Small intestine (tissue), 7 donors: Measurements from ENCODE around the gene PRM1. TPM values are rescaled to one million over a fixed set of nuclear protein-coding genes. Genes with fewer than 3 reads are reported as not detected.

Experiments
- DNase-seq, 2 donors: peaks; one replicate each; pipeline versions ENCODE4 v3.0.0 to v3.0.0-alpha.2; 2013
- FAIRE-seq: peaks from 2 replicates; lab custom pipeline; 2012; peaks lifted over from hg19 to GRCh38; lab: Jason Lieb, UNC
- H3K27ac ChIP-seq, 3 donors: one replicate each; pipeline ENCODE4 v1.5.1; 2013; ENCODE audit warnings: low read length in 2 of 3, mild to moderate bottlenecking in 2 of 3, control low read depth in 1 of 3, inconsistent platforms in 1 of 3, low read depth in 1 of 3, moderate library complexity in 1 of 3
- H3K27me3 ChIP-seq, 3 donors: one replicate each; pipeline ENCODE4 v1.6.1; 2013; ENCODE audit warnings: low read length in 3 of 3, inconsistent platforms in 1 of 3; ENCODE audit not compliant: control insufficient read depth in 3 of 3, insufficient read depth in 3 of 3
- H3K36me3 ChIP-seq, 3 donors: one replicate each; pipeline ENCODE4 v1.6.1; 2013; ENCODE audit warnings: low read length in 3 of 3, inconsistent platforms in 1 of 3, low read depth in 1 of 3, mild to moderate bottlenecking in 1 of 3, moderate library complexity in 1 of 3; ENCODE audit not compliant: control insufficient read depth in 3 of 3, insufficient read depth in 2 of 3
- H3K4me1 ChIP-seq, 3 donors: one replicate each; pipeline ENCODE4 v1.6.1; 2013; ENCODE audit warnings: low read length in 2 of 3, inconsistent platforms in 1 of 3, low read depth in 1 of 3, mild to moderate bottlenecking in 1 of 3, moderate library complexity in 1 of 3; ENCODE audit not compliant: control insufficient read depth in 3 of 3, insufficient read depth in 2 of 3
- H3K4me3 ChIP-seq, 3 donors: one replicate each; pipeline ENCODE4 v1.5.1; 2013; ENCODE audit warnings: low read length in 3 of 3, control low read depth in 1 of 3, inconsistent platforms in 1 of 3, low read depth in 1 of 3, mild to moderate bottlenecking in 1 of 3, moderate library complexity in 1 of 3
- H3K9me3 ChIP-seq, 2 donors: one replicate each; pipeline ENCODE4 v1.6.1; 2013; ENCODE audit warnings: low read depth in 1 of 2, low read length in 1 of 2; ENCODE audit not compliant: control insufficient read depth in 2 of 2, insufficient read depth in 1 of 2
- WGBS, 3 donors: extraction: QIAGEN DNeasy Blood & Tissue Kit; methylation state at CpG; one replicate each; pipeline ENCODE4 v1.1.7; 2013; 5-methylcytosine and 5-hydroxymethylcytosine counted together
- polyA plus RNA-seq, 4 donors: library from polyadenylated mRNA; stranded (reverse) in 3 of 4; unstranded in 1 of 4; fragments of 200-250 nt in 3 of 4; fragments of 120-200 nt in 1 of 4; gene quantifications; one replicate each; pipeline versions ENCODE4 v1.2.1 to v1.2.3, GENCODE V29; 2013
- donor health status: healthy with polysubstance abuse.
- donor health status: control.
- donor health status: control.
- donor health status: Bipolar disorder and iron deficiency.
- donor health status: healthy.

The PRM1 gene
- polyA plus RNA-seq, 4 donors = not detected

GRCh38 chr16:11262915-11263314 is 18.2 kb downstream of the PRM1 start:
- no peaks in the 10 kb centered on the region for H3K36me3 ChIP-seq
- FAIRE-seq (no peak), DNase-seq (no peak)
- H3K4me3 ChIP-seq = no peak overlapping the region
- WGBS, 3 donors = 44 to 80% (median 62%) methylated on average over 8 of the region's 8 CpGs
- no peaks in the 10 kb centered on the region for H3K4me1 ChIP-seq
- H3K27ac ChIP-seq = no peak overlapping the region
- H3K9me3 ChIP-seq = no peaks in the 10 kb centered on the region
- H3K27me3 ChIP-seq = no peaks in the 10 kb centered on the region

- Histone ChIP-seq H3K4me1 (peaks cover 0 to 10% (median 2%) of the 10 kb centered on the region in 3 donors), H3K27ac (no peak overlapping the region), H3K36me3 (no peaks in the 10 kb centered on the region), H3K27me3 (no peaks in the 10 kb centered on the region), H3K9me3 (no peaks in the 10 kb centered on the region), H3K4me3 (no peak overlapping the region)
- WGBS, 3 donors = 81 to 85% (median 81%) methylated on average over 3 of the region's 3 CpGs
- no peak for DNase-seq
- no peak for FAIRE-seq
Measured at GRCh38 chr16:11260596-11260966, 20.5 kb downstream of the PRM1 start.

GRCh38 chr16:11259655-11260595 is 21.2 kb downstream of the PRM1 start:
- peak overlapping the region in 1 of 3 donors; percentile 79 for H3K27ac ChIP-seq
- H3K36me3 ChIP-seq = peaks cover 0 to 1% (median 0%) of the 10 kb centered on the region in 3 donors
- FAIRE-seq (no peak), DNase-seq (no peak)
- no peak overlapping the region for H3K4me3 ChIP-seq
- peaks cover 0 to 10% (median 2%) of the 10 kb centered on the region in 3 donors for H3K4me1 ChIP-seq
- H3K9me3 ChIP-seq = no peaks in the 10 kb centered on the region
- WGBS, 3 donors = 87 to 92% (median 91%) methylated on average over 12 of the region's 12 CpGs
- peaks cover 0 to under 1% (median 0%) of the 10 kb centered on the region in 3 donors for H3K27me3 ChIP-seq

- Histone ChIP-seq H3K9me3 (no peaks in the 10 kb centered on the region), H3K4me1 (peaks cover 0 to 10% (median 2%) of the 10 kb centered on the region in 3 donors), H3K4me3 (no peak overlapping the region), H3K27me3 (peaks cover 0 to 11% (median 0%) of the 10 kb centered on the region in 3 donors), H3K36me3 (peaks cover 0 to 2% (median 2%) of the 10 kb centered on the region in 3 donors), H3K27ac (peak overlapping the region in 2 of 3 donors; percentile 63 to 79)
- WGBS, 3 donors = 21 to 31% (median 21%) methylated on average over 15 of the region's 15 CpGs
- no peak for FAIRE-seq
- DNase-seq = peak in 1 of 2 donors; percentile 79
Measured at GRCh38 chr16:11258553-11259492, 22.3 kb downstream of the PRM1 start.

GRCh38 chr16:11257131-11257938 is 23.8 kb downstream of the PRM1 start:
- DNase-seq (peak; percentile 85 to 88), FAIRE-seq (no peak)
- Histone ChIP-seq H3K9me3 (no peaks in the 10 kb centered on the region), H3K36me3 (peaks cover 0 to 9% (median 2%) of the 10 kb centered on the region in 3 donors), H3K27me3 (peaks cover 0 to 11% (median 0%) of the 10 kb centered on the region in 3 donors), H3K27ac (peak overlapping the region; percentile 96 to 98 (median 97)), H3K4me1 (peaks cover 0 to 10% (median 2%) of the 10 kb centered on the region in 3 donors), H3K4me3 (peak overlapping the region; percentile 12 to 91 (median 81))
- WGBS, 3 donors = 16 to 24% (median 20%) methylated on average over 20 to 21 of the region's 21 CpGs

- peaks cover 0 to 9% (median 2%) of the 10 kb centered on the region in 3 donors for H3K36me3 ChIP-seq
- FAIRE-seq (no peak), DNase-seq (peak in 1 of 2 donors; percentile 69)
- H3K4me3 ChIP-seq = peak overlapping the region; percentile 81 to 93 (median 91)
- H3K4me1 ChIP-seq = peaks cover 0 to 10% (median 2%) of the 10 kb centered on the region in 3 donors
- H3K9me3 ChIP-seq = no peaks in the 10 kb centered on the region
- WGBS, 3 donors = 0 to 1% (median 0%) methylated on average over 23 to 32 of the region's 32 CpGs
- peaks cover 0 to 11% (median 0%) of the 10 kb centered on the region in 3 donors for H3K27me3 ChIP-seq
- H3K27ac ChIP-seq = peak overlapping the region; percentile 96 to 98 (median 97)
Measured at GRCh38 chr16:11256661-11257130, 24.4 kb downstream of the PRM1 start.

GRCh38 chr16:11255737-11256660 is 25.1 kb downstream of the PRM1 start, which contains the start of gene SOCS1:
Gene SOCS1, minus strand, starts transcription at chr16:11256204. Its CDS starts 726 bp downstream, at chr16:11255478.
- Histone ChIP-seq H3K9me3 (no peaks in the 10 kb centered on the region), H3K4me3 (peak within 1 kb of the TSS; percentile 81 to 93 (median 91)), H3K4me1 (peaks cover 0 to 10% (median 2%) of the 10 kb centered on the region in 3 donors), H3K27me3 (peaks cover 0 to 11% (median 0%) of the 10 kb centered on the region in 3 donors), H3K27ac (peak within 1 kb of the TSS; percentile 96 to 98 (median 97)), H3K36me3 (peaks cover 0 to 9% (median 2%) of the 10 kb centered on the region in 3 donors)
- no peak for FAIRE-seq
- 0 to 1% (median 1%) methylated on average over 57 to 100 of the region's 100 CpGs for WGBS, 3 donors
- DNase-seq = peak; percentile 83 to 93
